Uterine smooth muscle cell (primary cell): Measurements from ENCODE around the gene P4HA2. TPM values are rescaled to one million over a fixed set of nuclear protein-coding genes. Genes with fewer than 3 reads are reported as not detected.

ENCODE experiments used
- total RNA-seq: library from RNA; depleted of rRNA; stranded (reverse); fragments of >200 nt; gene quantifications from 2 replicates; pipeline ENCODE4 v1.2.3, GENCODE V29; 2014

Gene P4HA2
- 282 and 471 TPM in 2 replicates for total RNA-seq

DNA sequence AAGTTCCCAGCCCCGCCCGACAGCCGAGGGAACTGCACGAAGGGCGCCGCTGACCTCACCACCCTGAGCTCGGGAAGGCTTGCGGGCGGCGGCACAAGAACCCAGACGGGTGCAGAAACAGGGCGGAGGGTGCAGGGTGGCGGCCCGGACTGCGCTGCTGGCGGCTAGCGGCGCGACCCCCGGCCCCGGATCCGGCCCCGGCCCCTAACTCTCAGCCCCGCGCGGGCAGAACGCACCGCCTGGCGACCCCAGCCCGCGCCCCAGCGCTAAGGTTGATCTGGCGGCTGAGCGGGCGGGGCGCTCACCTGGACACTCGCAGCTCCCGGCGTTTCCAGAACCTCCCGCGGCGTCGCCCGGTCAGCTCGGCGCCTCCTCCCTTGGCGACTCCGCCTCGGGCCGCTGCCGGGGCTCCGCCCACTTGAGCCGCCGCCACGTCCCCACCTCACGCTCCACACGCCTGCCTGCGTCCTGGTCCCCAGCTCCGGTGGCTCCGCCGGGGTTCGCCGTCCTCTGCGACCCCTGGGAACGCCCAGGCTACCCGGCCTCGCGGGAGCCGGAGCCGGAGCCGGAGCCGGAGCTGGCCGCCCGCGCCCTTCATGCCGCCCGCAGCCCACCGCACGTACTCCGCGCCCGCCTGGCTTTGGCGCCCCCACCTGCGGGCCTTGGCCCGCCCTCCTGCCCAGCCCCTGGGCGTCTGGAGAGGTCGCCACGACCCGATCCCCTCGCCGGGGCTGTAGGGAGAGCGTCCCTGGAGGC, at the start of gene P4HA2:
P4HA2 (minus strand) TSS at position 369 of the 756 bp plus-strand sequence. CDS start 9,227 bp downstream, outside the sequence.

DNA sequence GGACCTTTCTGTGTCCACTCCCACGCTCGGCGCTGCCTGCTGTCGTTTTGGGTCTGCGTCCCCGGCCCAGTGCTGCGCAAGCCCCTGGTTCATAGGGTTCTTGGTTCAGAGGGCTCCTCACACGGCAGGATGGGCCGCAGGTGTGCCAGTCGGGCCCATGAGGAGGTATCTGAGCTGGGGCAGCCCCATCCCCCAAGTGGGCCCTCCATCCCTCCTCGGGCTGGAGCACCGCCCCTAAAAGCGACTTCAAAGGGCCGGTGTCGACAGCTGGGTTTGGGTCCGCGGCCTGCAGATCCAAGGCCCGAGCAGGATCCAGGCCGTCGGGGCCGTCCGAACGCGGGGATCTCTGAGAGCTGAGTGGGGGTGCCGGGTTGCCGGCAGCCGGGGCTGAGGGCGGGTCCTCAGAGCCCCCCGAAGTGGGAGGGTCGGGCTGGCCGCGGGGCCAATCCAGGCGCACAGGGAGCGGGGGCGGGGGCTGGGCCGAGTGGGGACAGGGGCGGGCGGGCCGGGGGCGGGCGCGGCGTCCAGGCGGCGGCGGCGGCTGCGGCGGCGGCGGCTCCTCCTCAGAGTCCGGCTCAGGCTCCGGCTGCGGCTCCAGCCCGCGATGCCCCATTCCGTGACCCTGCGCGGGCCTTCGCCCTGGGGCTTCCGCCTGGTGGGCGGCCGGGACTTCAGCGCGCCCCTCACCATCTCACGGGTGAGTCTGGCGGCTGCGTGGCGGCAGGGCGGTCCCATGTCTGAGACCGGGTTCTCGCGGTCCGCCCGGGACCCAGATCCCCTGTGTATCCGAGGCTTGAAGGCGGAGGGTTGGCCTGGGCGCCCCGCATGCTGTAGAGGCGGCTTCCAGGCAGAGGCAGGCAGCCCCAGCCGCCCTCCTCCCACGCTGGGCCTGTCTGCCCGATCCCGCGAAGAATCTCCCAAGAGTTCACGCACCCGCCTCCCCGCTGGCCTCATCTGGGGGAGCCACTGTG, 29.8 kb upstream of the P4HA2 start, which contains the start of gene PDLIM4:
PDLIM4 (plus strand) TSS at position 566 of the 971 bp plus-strand sequence; CDS start at position 605, 39 bp downstream.

Other genes starting within 250 kb of the P4HA2 start
- 0.11 TPM in 1 of 2 replicates, not detected in the other for gene ACSL6, start 216.2 kb downstream of the P4HA2 start, total RNA-seq
- gene IL3, start 167.2 kb downstream of the P4HA2 start, total RNA-seq, result not detected in 2 replicates
- gene CSF2, start 154.1 kb downstream of the P4HA2 start, total RNA-seq, result 0.12 and 0.89 TPM in 2 replicates
- 54.0 and 107 TPM in 2 replicates for gene PDLIM4, start 29.8 kb upstream of the P4HA2 start, total RNA-seq
- gene SLC22A4, start 66.5 kb upstream of the P4HA2 start, total RNA-seq, result 1.1 and 3.0 TPM in 2 replicates
- 5.7 and 6.5 TPM in 2 replicates for gene SLC22A5, start 141.9 kb upstream of the P4HA2 start, total RNA-seq